OCI-LY1 (cell line): ENCODE data around the gene RGS2.

Source experiments
- EZH2 ChIP-seq: fragments of 200-600 bp; sonication (generic), shearing (Covaris generic); IDR thresholded peaks from 2 replicates; pipeline ENCODE4 v1.8.0; 2017; ENCODE audit warnings: borderline replicate concordance, mixed run types, mild to moderate bottlenecking, antibody characterized with exemption, low read length, moderate library complexity, mixed read lengths
- TF ChIP-seq, protein P1 (sequence below): fragments of 200-600 bp; sonication (generic), shearing (Covaris generic); IDR thresholded peaks from 2 replicates; pipeline ENCODE4 v1.5.1; 2017; ENCODE audit warnings: mild to moderate bottlenecking, antibody characterized with exemption, low read length, moderate library complexity, mixed read lengths

DNA sequence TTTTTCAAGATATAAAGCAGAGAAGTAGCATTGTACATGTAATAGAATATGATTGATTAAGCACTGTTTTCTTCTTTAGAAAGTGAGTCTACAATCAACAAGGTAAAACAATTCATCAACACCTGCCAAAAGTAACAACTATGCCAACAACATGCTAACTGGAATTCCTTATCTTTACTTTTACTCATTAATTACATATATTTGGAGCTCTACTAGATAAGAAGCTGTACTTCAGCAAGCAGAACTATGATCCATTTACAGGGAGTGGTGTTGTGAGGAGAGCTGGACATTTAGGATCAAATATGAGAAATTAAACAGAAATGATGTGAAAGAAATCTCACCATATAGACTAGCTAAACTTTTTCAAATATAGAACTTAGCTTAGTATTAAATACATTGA lies 51.0 kb downstream of the RGS2 start:
- TF ChIP-seq, protein P1, sequence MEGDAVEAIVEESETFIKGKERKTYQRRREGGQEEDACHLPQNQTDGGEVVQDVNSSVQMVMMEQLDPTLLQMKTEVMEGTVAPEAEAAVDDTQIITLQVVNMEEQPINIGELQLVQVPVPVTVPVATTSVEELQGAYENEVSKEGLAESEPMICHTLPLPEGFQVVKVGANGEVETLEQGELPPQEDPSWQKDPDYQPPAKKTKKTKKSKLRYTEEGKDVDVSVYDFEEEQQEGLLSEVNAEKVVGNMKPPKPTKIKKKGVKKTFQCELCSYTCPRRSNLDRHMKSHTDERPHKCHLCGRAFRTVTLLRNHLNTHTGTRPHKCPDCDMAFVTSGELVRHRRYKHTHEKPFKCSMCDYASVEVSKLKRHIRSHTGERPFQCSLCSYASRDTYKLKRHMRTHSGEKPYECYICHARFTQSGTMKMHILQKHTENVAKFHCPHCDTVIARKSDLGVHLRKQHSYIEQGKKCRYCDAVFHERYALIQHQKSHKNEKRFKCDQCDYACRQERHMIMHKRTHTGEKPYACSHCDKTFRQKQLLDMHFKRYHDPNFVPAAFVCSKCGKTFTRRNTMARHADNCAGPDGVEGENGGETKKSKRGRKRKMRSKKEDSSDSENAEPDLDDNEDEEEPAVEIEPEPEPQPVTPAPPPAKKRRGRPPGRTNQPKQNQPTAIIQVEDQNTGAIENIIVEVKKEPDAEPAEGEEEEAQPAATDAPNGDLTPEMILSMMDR, result no peak
- TF ChIP-seq EZH2, result no peak
